ENCODE data around the gene ERN1.

DNA sequence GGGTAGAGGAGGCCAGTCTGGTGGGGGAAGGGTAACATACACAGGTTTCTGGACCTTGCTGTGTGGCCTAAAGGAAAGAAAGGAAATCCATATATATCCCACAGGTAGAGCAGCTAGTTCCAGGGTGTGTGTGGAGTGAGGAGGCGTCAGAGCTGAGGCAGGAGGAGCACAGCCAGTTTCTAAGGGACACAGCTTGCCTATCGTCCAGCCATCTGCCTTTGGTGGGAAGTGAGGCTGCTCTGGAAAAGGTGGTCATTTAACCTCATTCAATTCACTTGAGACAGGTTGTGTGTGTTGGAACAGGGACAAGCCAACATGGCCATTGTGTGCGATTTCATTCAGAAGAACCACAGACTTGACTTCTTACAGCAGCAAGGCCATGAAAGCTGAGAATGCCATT lies 36.9 kb upstream of the ERN1 start:
- TF ChIP-seq, protein P1, sequence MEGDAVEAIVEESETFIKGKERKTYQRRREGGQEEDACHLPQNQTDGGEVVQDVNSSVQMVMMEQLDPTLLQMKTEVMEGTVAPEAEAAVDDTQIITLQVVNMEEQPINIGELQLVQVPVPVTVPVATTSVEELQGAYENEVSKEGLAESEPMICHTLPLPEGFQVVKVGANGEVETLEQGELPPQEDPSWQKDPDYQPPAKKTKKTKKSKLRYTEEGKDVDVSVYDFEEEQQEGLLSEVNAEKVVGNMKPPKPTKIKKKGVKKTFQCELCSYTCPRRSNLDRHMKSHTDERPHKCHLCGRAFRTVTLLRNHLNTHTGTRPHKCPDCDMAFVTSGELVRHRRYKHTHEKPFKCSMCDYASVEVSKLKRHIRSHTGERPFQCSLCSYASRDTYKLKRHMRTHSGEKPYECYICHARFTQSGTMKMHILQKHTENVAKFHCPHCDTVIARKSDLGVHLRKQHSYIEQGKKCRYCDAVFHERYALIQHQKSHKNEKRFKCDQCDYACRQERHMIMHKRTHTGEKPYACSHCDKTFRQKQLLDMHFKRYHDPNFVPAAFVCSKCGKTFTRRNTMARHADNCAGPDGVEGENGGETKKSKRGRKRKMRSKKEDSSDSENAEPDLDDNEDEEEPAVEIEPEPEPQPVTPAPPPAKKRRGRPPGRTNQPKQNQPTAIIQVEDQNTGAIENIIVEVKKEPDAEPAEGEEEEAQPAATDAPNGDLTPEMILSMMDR (IDR thresholded peaks at IDR 0.05; ENCODE audit: borderline replicate concordance, extremely low read depth, low read length, poor library complexity, severe bottlenecking): no peak
- TF ChIP-seq EZH2 (IDR thresholded peaks at IDR 0.05; ENCODE audit: borderline replicate concordance, low read depth, low read length, severe bottlenecking): no peak

All from DND-41 (cell line).